ENCODE results near the gene EFNA2. TPM values are rescaled to one million over a fixed set of nuclear protein-coding genes. Genes with fewer than 3 reads are reported as not detected.

The EFNA2 gene
- total RNA-seq, 1 experiment from 2014 or later = 14.3 TPM

GRCh38 chr19:1239420-1239795 lies 46.3 kb upstream of the EFNA2 start:
- no peak for TF ChIP-seq CTCF (conservative IDR thresholded peaks at IDR 0.05)
- Histone ChIP-seq H3K23me2 (ENCODE audit: insufficient read length, low read depth, low read length, poor library complexity, severe bottlenecking) (peaks cover 11% of the 10 kb centered on the region), H4K91ac (ENCODE audit: insufficient read length, low read depth, low read length) (no peak overlapping the region), H3K56ac (ENCODE audit: insufficient read length, low read depth, low read length) (no peak overlapping the region), H4K20me1 (ENCODE audit: control insufficient read depth, insufficient read depth, insufficient read length) (no peaks in the 10 kb centered on the region), H3K23ac (ENCODE audit: insufficient read length, low read depth, low read length) (no peak overlapping the region), H2AFZ (ENCODE audit: low read length) (no peak overlapping the region), H3K79me1 (ENCODE audit: insufficient read depth, low read depth, low read length, poor library complexity, severe bottlenecking) (no peaks in the 10 kb centered on the region), H3K4me1 (ENCODE audit: insufficient read depth, low read length) (no peaks in the 10 kb centered on the region), H2BK15ac (ENCODE audit: low read depth, low read length) (no peak overlapping the region), H2BK12ac (ENCODE audit: insufficient read length, low read depth, low read length) (no peak overlapping the region), H2BK20ac (ENCODE audit: low read depth, low read length, poor library complexity, severe bottlenecking) (no peak overlapping the region), H2BK5ac (ENCODE audit: insufficient read length, low read length) (no peak overlapping the region), H3K18ac (ENCODE audit: insufficient read length, low read depth, low read length) (no peak overlapping the region), H3K27me3 (ENCODE audit: insufficient read depth, low read length) (no peaks in the 10 kb centered on the region), H3K9ac (ENCODE audit: extremely low read depth, insufficient read length, low read length) (no peak overlapping the region), H4K5ac (ENCODE audit: insufficient read length, low read depth, low read length) (no peak overlapping the region), H3K9me3 (ENCODE audit: control insufficient read depth, low read depth, low read length) (no peaks in the 10 kb centered on the region), H3K79me2 (ENCODE audit: insufficient read depth, low read length) (no peaks in the 10 kb centered on the region; the same call in 1 of the 2 replicates), H4K8ac (replicated peaks; ENCODE audit: insufficient read length, low read depth, low read length) (no peak overlapping the region), H2AK5ac (ENCODE audit: insufficient read length, low read length) (no peak overlapping the region), H3K4me2 (ENCODE audit: insufficient read depth, insufficient read length, low read length) (peak overlapping the region; percentile 39), H3K27ac (ENCODE audit: insufficient read length, low read depth, low read length) (no peak overlapping the region), H3T11ph (ENCODE audit: low read length) (no peak overlapping the region), H3K4ac (ENCODE audit: low read depth, low read length) (no peak overlapping the region), H2BK120ac (ENCODE audit: low read depth, low read length, poor library complexity, severe bottlenecking) (no peak overlapping the region), H3K14ac (ENCODE audit: insufficient read depth, low read length) (no peak overlapping the region)
- no CpG with 5 or more reads among the region's 11 CpGs for WGBS (ENCODE audit: extremely low coverage, insufficient read length, low lambda C conversion rate)
- H3K4me3 Mint-ChIP-seq = peak overlapping the region; percentile 76 to 87
- H3K27ac Mint-ChIP-seq = peak overlapping the region in 2 of 3 experiments; percentile 44 to 52; a peak in 1 of 7 replicates
- peaks cover 1% of the 10 kb centered on the region for H3K27me3 Mint-ChIP-seq (ENCODE audit: low read depth)
- DNase-seq = no peak
- H3K36me3 Mint-ChIP-seq (ENCODE audit: insufficient read depth in 1 of 3, low read depth in 3 of 3) = peaks cover 0 to 12% (median 1%) of the 10 kb centered on the region in 3 experiments; a peak in 4 of 7 replicates
- peaks cover 13 to 19% of the 10 kb centered on the region in 2 experiments for H3K4me1 Mint-ChIP-seq
- no peaks in the 10 kb centered on the region; a peak in 1 of 5 replicates for H3K9me3 Mint-ChIP-seq
